ES-I3 (cell line): ENCODE data around the gene FAM53B.

ENCODE experiments used
- H3K36me3 ChIP-seq: 2 replicates; pipeline ENCODE4 v1.6.1; 2013; ENCODE audit warnings: mild to moderate bottlenecking, low read length, control low read depth, moderate library complexity; ENCODE audit not compliant: insufficient read depth
- H3K4me1 ChIP-seq: 2 replicates; pipeline ENCODE4 v1.6.1; 2013; ENCODE audit warnings: mild to moderate bottlenecking, control low read depth, low read length; ENCODE audit not compliant: insufficient read depth
- H3K9ac ChIP-seq: 2 replicates; pipeline ENCODE4 v1.6.1; 2013; ENCODE audit warnings: low read depth, mild to moderate bottlenecking, low read length, moderate library complexity
- H3K9me3 ChIP-seq: 2 replicates; pipeline ENCODE4 v1.6.1; 2013; ENCODE audit warnings: mild to moderate bottlenecking, low read length, moderate library complexity; ENCODE audit not compliant: control insufficient read depth, insufficient read depth

Gene FAM53B

GRCh38 chr10:124681091-124681490 is 63.1 kb downstream of the FAM53B start:
- Histone ChIP-seq H3K4me1 (no peaks in the 10 kb centered on the region), H3K9ac (no peak overlapping the region), H3K36me3 (no peaks in the 10 kb centered on the region; the same call in 1 of the 2 replicates), H3K9me3 (no peaks in the 10 kb centered on the region)

GRCh38 chr10:124680675-124681074 is 63.5 kb downstream of the FAM53B start:
- H3K36me3 ChIP-seq, result no peaks in the 10 kb centered on the region; the same call in 1 of the 2 replicates
- no peak overlapping the region for H3K9ac ChIP-seq
- H3K4me1 ChIP-seq, result no peaks in the 10 kb centered on the region
- H3K9me3 ChIP-seq, result no peaks in the 10 kb centered on the region

GRCh38 chr10:124679401-124679800 is 64.8 kb downstream of the FAM53B start:
- H3K4me1 ChIP-seq, result no peaks in the 10 kb centered on the region
- H3K9ac ChIP-seq, result no peak overlapping the region
- no peaks in the 10 kb centered on the region; the same call in 1 of the 2 replicates for H3K36me3 ChIP-seq
- H3K9me3 ChIP-seq, result no peaks in the 10 kb centered on the region

GRCh38 chr10:124678557-124679240 is 65.5 kb downstream of the FAM53B start:
- no peaks in the 10 kb centered on the region for H3K9me3 ChIP-seq
- no peaks in the 10 kb centered on the region; the same call in 1 of the 2 replicates for H3K36me3 ChIP-seq

GRCh38 chr10:124677749-124678556 is 66.2 kb downstream of the FAM53B start:
- Histone ChIP-seq H3K9me3 (no peaks in the 10 kb centered on the region), H3K4me1 (no peaks in the 10 kb centered on the region), H3K36me3 (no peaks in the 10 kb centered on the region; the same call in 1 of the 2 replicates), H3K9ac (no peak overlapping the region)

More at GRCh38 chr10:124678557-124679240, 65.5 kb downstream of the FAM53B start:
- no peak overlapping the region for H3K9ac ChIP-seq
- H3K4me1 ChIP-seq, result no peaks in the 10 kb centered on the region

GRCh38 chr10:124677293-124677699 is 66.9 kb downstream of the FAM53B start:
- Histone ChIP-seq H3K9ac (no peak overlapping the region), H3K9me3 (no peaks in the 10 kb centered on the region), H3K4me1 (peaks cover 1% of the 10 kb centered on the region; the same call in 1 of the 2 replicates), H3K36me3 (no peaks in the 10 kb centered on the region; the same call in 1 of the 2 replicates)

- no peaks in the 10 kb centered on the region; the same call in 1 of the 2 replicates for H3K36me3 ChIP-seq
- peaks cover 8% of the 10 kb centered on the region for H3K4me1 ChIP-seq
- no peak overlapping the region for H3K9ac ChIP-seq
- no peaks in the 10 kb centered on the region for H3K9me3 ChIP-seq
Measured at GRCh38 chr10:124676416-124677062, 67.6 kb downstream of the FAM53B start.

GRCh38 chr10:124675824-124676223 is 68.4 kb downstream of the FAM53B start:
- no peaks in the 10 kb centered on the region; the same call in 1 of the 2 replicates for H3K36me3 ChIP-seq

GRCh38 chr10:124675261-124675660 is 68.9 kb downstream of the FAM53B start:
- Histone ChIP-seq H3K4me1 (peaks cover 10% of the 10 kb centered on the region), H3K36me3 (no peaks in the 10 kb centered on the region; the same call in 1 of the 2 replicates), H3K9ac (no peak overlapping the region), H3K9me3 (no peaks in the 10 kb centered on the region)

More at GRCh38 chr10:124675824-124676223, 68.4 kb downstream of the FAM53B start:
- Histone ChIP-seq H3K9me3 (no peaks in the 10 kb centered on the region), H3K9ac (no peak overlapping the region), H3K4me1 (peaks cover 10% of the 10 kb centered on the region)

- H3K4me1 ChIP-seq, result peaks cover 10% of the 10 kb centered on the region
Measured at GRCh38 chr10:124674768-124675222, 69.4 kb downstream of the FAM53B start.

GRCh38 chr10:124672181-124672638 is 72.0 kb downstream of the FAM53B start:
- H3K9me3 ChIP-seq, result no peaks in the 10 kb centered on the region
- peaks cover 10% of the 10 kb centered on the region for H3K4me1 ChIP-seq

More at GRCh38 chr10:124674768-124675222, 69.4 kb downstream of the FAM53B start:
- no peak overlapping the region for H3K9ac ChIP-seq
- H3K9me3 ChIP-seq, result no peaks in the 10 kb centered on the region
- H3K36me3 ChIP-seq, result no peaks in the 10 kb centered on the region

GRCh38 chr10:124671486-124672075 is 72.6 kb downstream of the FAM53B start:
- no peaks in the 10 kb centered on the region for H3K36me3 ChIP-seq

More at GRCh38 chr10:124672181-124672638, 72.0 kb downstream of the FAM53B start:
- H3K36me3 ChIP-seq, result no peaks in the 10 kb centered on the region
- H3K9ac ChIP-seq, result no peak overlapping the region

GRCh38 chr10:124670849-124671248 is 73.3 kb downstream of the FAM53B start:
- H3K9me3 ChIP-seq, result no peaks in the 10 kb centered on the region
- peaks cover 10% of the 10 kb centered on the region for H3K4me1 ChIP-seq
- H3K36me3 ChIP-seq, result no peaks in the 10 kb centered on the region
- H3K9ac ChIP-seq, result no peak overlapping the region

More at GRCh38 chr10:124671486-124672075, 72.6 kb downstream of the FAM53B start:
- Histone ChIP-seq H3K4me1 (peaks cover 10% of the 10 kb centered on the region), H3K9me3 (no peaks in the 10 kb centered on the region), H3K9ac (no peak overlapping the region)
